ENCODE results near the gene ABCC10. TPM values are rescaled to one million over a fixed set of nuclear protein-coding genes. Genes with fewer than 3 reads are reported as not detected.
"Not testable (repeated sequence)": the region's sequence is repeated elsewhere in the genome, so short reads cannot be mapped to it uniquely, and the experiment has no call there.

The ABCC10 gene
- total RNA-seq, 4 donors from 2014 or later = 10.8 to 23.9 (median 19.3) TPM

GRCh38 chr6:43461936-43462335 is 34.6 kb downstream of the ABCC10 start:
- Histone ChIP-seq H3K4me1 (no peaks in the 10 kb centered on the region), H3K9me3 (no peaks in the 10 kb centered on the region), H3K27me3 (peaks cover 0 to 99% (median 0%) of the 10 kb centered on the region in 4 donors), H3K4me3 (no peak overlapping the region), H3K27ac (no peak overlapping the region), H3K36me3 (no peaks in the 10 kb centered on the region)
- 73 to 78% methylated on average over 5 of the region's 5 CpGs for WGBS, 2 donors
- DNase-seq = no peak
- intact Hi-C loops (cut with DNase I) = no loop called here
- no peak for TF ChIP-seq POLR2A (IDR thresholded peaks at IDR 0.05)
- no peak for TF ChIP-seq CTCF (IDR thresholded peaks at IDR 0.05)

GRCh38 chr6:43464337-43464736 is 37.0 kb downstream of the ABCC10 start:
- TF ChIP-seq POLR2A (IDR thresholded peaks at IDR 0.05) (no peak), CTCF (IDR thresholded peaks at IDR 0.05) (no peak)
- Histone ChIP-seq H3K9me3 (no peaks in the 10 kb centered on the region), H3K36me3 (no peaks in the 10 kb centered on the region), H3K27ac (no peak overlapping the region), H3K4me1 (peaks cover 0 to 5% (median 4%) of the 10 kb centered on the region in 3 donors), H3K4me3 (no peak overlapping the region), H3K27me3 (peaks cover 0 to 97% (median 0%) of the 10 kb centered on the region in 4 donors)
- WGBS, 2 donors = 86 to 92% methylated on average over 6 to 8 of the region's 8 CpGs
- intact Hi-C loops (cut with DNase I) = no loop called here
- DNase-seq = no peak

GRCh38 chr6:43465948-43466347 is 38.6 kb downstream of the ABCC10 start:
- intact Hi-C loops (cut with DNase I) = no loop called here
- DNase-seq = no peak
- Histone ChIP-seq H3K36me3 (no peaks in the 10 kb centered on the region), H3K4me1 (peaks cover 0 to 11% (median 4%) of the 10 kb centered on the region in 3 donors), H3K27me3 (peaks cover 0 to 92% (median 0%) of the 10 kb centered on the region in 4 donors), H3K4me3 (no peak overlapping the region), H3K9me3 (no peaks in the 10 kb centered on the region), H3K27ac (no peak overlapping the region)
- TF ChIP-seq POLR2A (IDR thresholded peaks at IDR 0.05) = no peak
- TF ChIP-seq CTCF (IDR thresholded peaks at IDR 0.05) = no peak
- WGBS, 2 donors = 50 to 58% methylated on average over 2 of the region's 2 CpGs

GRCh38 chr6:43467265-43467664 is 39.9 kb downstream of the ABCC10 start:
- WGBS, 2 donors = 46 to 47% methylated on average over 5 of the region's 5 CpGs
- H3K9me3 ChIP-seq; H3K4me3 ChIP-seq; H3K36me3 ChIP-seq; DNase-seq; H3K27ac ChIP-seq; intact Hi-C loops (cut with DNase I): not testable (repeated sequence)
- H3K4me1 ChIP-seq = peaks cover 0 to 11% (median 4%) of the 10 kb centered on the region in 3 donors
- H3K27me3 ChIP-seq = peaks cover 0 to 91% (median 0%) of the 10 kb centered on the region in 4 donors

GRCh38 chr6:43467752-43468151 is 40.4 kb downstream of the ABCC10 start:
- Histone ChIP-seq H3K36me3 (no peaks in the 10 kb centered on the region), H3K27me3 (peaks cover 0 to 89% (median 0%) of the 10 kb centered on the region in 4 donors), H3K27ac (no peak overlapping the region), H3K4me3 (no peak overlapping the region), H3K9me3 (no peaks in the 10 kb centered on the region), H3K4me1 (peaks cover 0 to 11% (median 4%) of the 10 kb centered on the region in 3 donors)
- DNase-seq = no peak
- TF ChIP-seq CTCF (IDR thresholded peaks at IDR 0.05) (no peak), POLR2A (IDR thresholded peaks at IDR 0.05) (no peak)
- 79 to 84% methylated on average over 4 of the region's 4 CpGs for WGBS, 2 donors
- intact Hi-C loops (cut with DNase I) = no loop called here

GRCh38 chr6:43468240-43468639 is 40.9 kb downstream of the ABCC10 start:
- 69 to 76% methylated on average over 4 of the region's 4 CpGs for WGBS, 2 donors

More at GRCh38 chr6:43468240-43468639, 40.9 kb downstream of the ABCC10 start:
- Histone ChIP-seq H3K9me3 (no peaks in the 10 kb centered on the region), H3K27ac (no peak overlapping the region), H3K36me3 (no peaks in the 10 kb centered on the region), H3K4me1 (peaks cover 0 to 11% (median 4%) of the 10 kb centered on the region in 3 donors), H3K27me3 (peaks cover 0 to 85% (median 0%) of the 10 kb centered on the region in 4 donors), H3K4me3 (no peak overlapping the region)
- no peak for DNase-seq
- intact Hi-C loops (cut with DNase I) = no loop called here
- TF ChIP-seq CTCF (IDR thresholded peaks at IDR 0.05) (no peak), POLR2A (IDR thresholded peaks at IDR 0.05) (no peak)

All from esophagus squamous epithelium (tissue), 5 donors.